ENCODE measurements around the gene COMT. TPM values are rescaled to one million over a fixed set of nuclear protein-coding genes. Genes with fewer than 3 reads are reported as not detected.

The COMT gene
- total RNA-seq, 4 donors from 2014 or later, result 105 to 235 (median 208) TPM

GRCh38 chr22:19979712-19980493 is 38.3 kb downstream of the COMT start:
- 100% methylated on average over 3 of the region's 52 CpGs; no CpG with 5 or more reads in 1 of the 2 donors for WGBS, 2 donors (ENCODE audit: low coverage in 1 of 2)
- Histone ChIP-seq H3K27me3 (no peaks in the 10 kb centered on the region), H3K9me3 (no peaks in the 10 kb centered on the region), H3K4me3 (no peak overlapping the region), H3K27ac (no peak overlapping the region), H3K4me1 (peaks cover 0 to 30% (median 16%) of the 10 kb centered on the region in 3 donors), H3K36me3 (peaks cover 0 to 54% of the 10 kb centered on the region in 2 donors)
- ATAC-seq, result no peak
- no peak for TF ChIP-seq POLR2AphosphoS5 (IDR thresholded peaks at IDR 0.05)
- no peak for TF ChIP-seq EP300 (IDR thresholded peaks at IDR 0.05)
- no peak for TF ChIP-seq POLR2A (IDR thresholded peaks at IDR 0.05)
- TF ChIP-seq CTCF (IDR thresholded peaks at IDR 0.05), result no peak

- WGBS, 2 donors (ENCODE audit: low coverage in 1 of 2), result 60% methylated on average over 1 of the region's 7 CpGs; no CpG with 5 or more reads in 1 of the 2 donors
- H3K36me3 ChIP-seq, result peaks cover 0 to 54% of the 10 kb centered on the region in 2 donors
- H3K4me1 ChIP-seq, result peaks cover 0 to 34% (median 20%) of the 10 kb centered on the region in 3 donors
- no peaks in the 10 kb centered on the region for H3K9me3 ChIP-seq
- no peak overlapping the region for H3K4me3 ChIP-seq
- no peaks in the 10 kb centered on the region for H3K27me3 ChIP-seq
- no peak for ATAC-seq
- TF ChIP-seq POLR2AphosphoS5 (IDR thresholded peaks at IDR 0.05), result no peak
- no peak for TF ChIP-seq POLR2A (IDR thresholded peaks at IDR 0.05)
- TF ChIP-seq EP300 (IDR thresholded peaks at IDR 0.05), result no peak
- H3K27ac ChIP-seq, result no peak overlapping the region
Observed at GRCh38 chr22:19980766-19981165, 39.2 kb downstream of the COMT start.

GRCh38 chr22:19981171-19981960 is 39.8 kb downstream of the COMT start:
- Histone ChIP-seq H3K27ac (no peak overlapping the region), H3K36me3 (peaks cover 0 to 54% of the 10 kb centered on the region in 2 donors), H3K4me3 (no peak overlapping the region), H3K27me3 (no peaks in the 10 kb centered on the region), H3K9me3 (no peaks in the 10 kb centered on the region), H3K4me1 (peaks cover 0 to 40% (median 25%) of the 10 kb centered on the region in 3 donors)
- no peak for ATAC-seq
- no CpG with 5 or more reads among the region's 33 CpGs for WGBS, 2 donors (ENCODE audit: low coverage in 1 of 2)
- TF ChIP-seq POLR2AphosphoS5 (IDR thresholded peaks at IDR 0.05), result no peak
- TF ChIP-seq POLR2A (IDR thresholded peaks at IDR 0.05), result no peak
- TF ChIP-seq CTCF (IDR thresholded peaks at IDR 0.05), result no peak
- no peak for TF ChIP-seq EP300 (IDR thresholded peaks at IDR 0.05)

- WGBS, 2 donors (ENCODE audit: low coverage in 1 of 2), result 100% methylated on average over 3 of the region's 16 CpGs; no CpG with 5 or more reads in 1 of the 2 donors
- H3K4me3 ChIP-seq, result no peak overlapping the region
- H3K4me1 ChIP-seq, result peaks cover 0 to 45% (median 25%) of the 10 kb centered on the region in 3 donors
- no peaks in the 10 kb centered on the region for H3K27me3 ChIP-seq
- H3K9me3 ChIP-seq, result no peaks in the 10 kb centered on the region
- peak overlapping the region in 1 of 4 donors; percentile 93 for H3K27ac ChIP-seq
- peaks cover 0 to 48% of the 10 kb centered on the region in 2 donors for H3K36me3 ChIP-seq
- ATAC-seq, result no peak
- TF ChIP-seq CTCF (IDR thresholded peaks at IDR 0.05) (no peak), POLR2AphosphoS5 (IDR thresholded peaks at IDR 0.05) (no peak), EP300 (IDR thresholded peaks at IDR 0.05) (no peak), POLR2A (IDR thresholded peaks at IDR 0.05) (no peak)
Observed at GRCh38 chr22:19981961-19982920, 40.7 kb downstream of the COMT start.
